Thyroid gland (tissue), 4 donors: ENCODE measurements around the gene TADA3. TPM values are rescaled to one million over a fixed set of nuclear protein-coding genes. Genes with fewer than 3 reads are reported as not detected.

Experiments
- DNase-seq, 2 donors: peaks; one replicate each; pipeline ENCODE4 v3.0.0-alpha.2; 2019
- H3K27ac ChIP-seq, 3 donors: fragments of 200-600 bp; sonication (generic); 1 replicate in 2 of 3; 2 replicates in 1 of 3; pipeline ENCODE4 v1.5.1; 2016 to 2019; ENCODE audit warnings: mild to moderate bottlenecking in 1 of 3, moderate library complexity in 1 of 3
- H3K27me3 ChIP-seq: fragments of 200-600 bp; sonication (generic); one replicate; pipeline ENCODE4 v1.5.1; 2019
- H3K36me3 ChIP-seq, 2 donors: fragments of 200-600 bp; sonication (generic); one replicate each; pipeline ENCODE4 v1.5.1; 2016 to 2019
- H3K4me1 ChIP-seq, 2 donors: fragments of 200-600 bp; sonication (generic); one replicate each; pipeline ENCODE4 v1.5.1; 2017 to 2019
- H3K4me3 ChIP-seq, 3 donors: fragments of 200-600 bp; sonication (generic); replicated peaks in 1 of 3; 1 replicate in 2 of 3; 2 replicates in 1 of 3; pipeline ENCODE4 v1.5.1; 2016; ENCODE audit warnings: mild to moderate bottlenecking in 1 of 3
- H3K9me3 ChIP-seq: fragments of 200-600 bp; sonication (generic); one replicate; pipeline ENCODE4 v1.5.1; 2017
- POLR2A ChIP-seq, 2 donors: fragments of 450-650 bp; IDR thresholded peaks; one replicate each; pipeline ENCODE4 v1.6.1; 2017; ENCODE audit warnings: antibody characterized with exemption in 2 of 2, mild to moderate bottlenecking in 2 of 2, moderate library complexity in 1 of 2
- WGBS, 2 donors: methylation state at CpG; one replicate each; pipeline ENCODE4 v1.1.5; 2017; 5-methylcytosine and 5-hydroxymethylcytosine counted together
- intact Hi-C: fragments of 100-400 bp; cut with DNase I; formaldehyde crosslinking; loops from one replicate; pipeline ENCODE4 v1.15.1; 2023
- total RNA-seq, 4 donors: library from RNA; depleted of rRNA; stranded (reverse); fragments of >200 nt; gene quantifications; one replicate each; pipeline ENCODE4 v1.2.3, GENCODE V29; 2016
- TF ChIP-seq, protein P1 (sequence below), 6 experiments: fragments of 200-600 bp in 3 of 6; fragments of 450-650 bp in 3 of 6; sonication (generic) in 3 of 6; IDR thresholded peaks; one replicate each; pipeline ENCODE4 v1.5.1; 2016 to 2019; ENCODE audit warnings: antibody characterized with exemption in 6 of 6, mild to moderate bottlenecking in 2 of 6, inconsistent platforms in 1 of 6, moderate library complexity in 1 of 6

Gene TADA3
- total RNA-seq, 4 donors from 2014 or later = 64.2 to 93.3 (median 83.3) TPM

DNA sequence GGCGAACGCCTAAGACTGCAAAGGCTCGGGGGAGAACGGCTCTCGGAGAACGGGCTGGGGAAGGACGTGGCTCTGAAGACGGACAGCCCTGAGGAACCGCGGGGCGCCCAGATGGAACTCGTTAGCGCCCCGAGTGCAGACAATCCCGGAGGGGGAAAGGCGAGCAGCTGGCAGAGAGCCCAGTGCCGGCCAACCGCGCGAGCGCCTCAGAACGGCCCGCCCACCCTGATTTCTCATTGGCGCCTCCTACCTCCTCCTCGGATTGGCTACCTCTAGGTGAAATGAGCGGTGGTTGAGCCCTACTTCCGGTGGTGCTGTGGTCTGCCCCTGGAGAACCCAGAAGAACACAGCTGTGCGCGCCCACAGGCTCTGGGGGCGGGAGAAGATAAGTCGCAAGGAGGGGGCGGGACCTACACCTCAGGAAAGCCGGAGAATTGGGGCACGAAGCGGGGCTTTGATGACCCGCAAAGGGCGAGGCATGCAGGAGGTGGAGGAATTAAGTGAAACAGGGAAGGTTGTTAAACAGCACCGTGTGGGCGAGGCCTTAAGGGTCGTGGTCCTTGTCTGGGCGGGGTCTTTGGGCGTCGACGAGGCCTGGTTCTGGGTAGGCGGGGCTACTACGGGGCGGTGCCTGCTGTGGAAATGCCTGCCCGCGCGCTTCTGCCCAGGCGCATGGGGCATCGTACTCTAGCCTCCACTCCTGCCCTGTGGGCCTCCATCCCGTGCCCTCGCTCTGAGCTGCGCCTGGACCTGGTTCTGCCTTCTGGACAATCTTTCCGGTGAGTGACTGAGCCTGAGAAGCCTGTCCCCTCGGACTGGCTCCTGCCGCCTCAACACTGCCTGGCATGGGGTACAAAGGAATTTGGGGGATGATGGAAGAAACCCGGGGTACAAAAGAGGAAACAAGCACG lies 42.4 kb downstream of the TADA3 start, which contains the start of gene OGG1:
OGG1 (plus strand) TSS at position 308 of the 911 bp plus-strand sequence; CDS start at position 643, 335 bp downstream.
- H3K4me1 ChIP-seq = peaks cover 9 to 25% of the 10 kb centered on the region in 2 donors
- intact Hi-C loops = loop anchor here (2.0 kb wide), 1 partner anchor 17 kb away; no protein-coding TSS in a partner anchor

DNA sequence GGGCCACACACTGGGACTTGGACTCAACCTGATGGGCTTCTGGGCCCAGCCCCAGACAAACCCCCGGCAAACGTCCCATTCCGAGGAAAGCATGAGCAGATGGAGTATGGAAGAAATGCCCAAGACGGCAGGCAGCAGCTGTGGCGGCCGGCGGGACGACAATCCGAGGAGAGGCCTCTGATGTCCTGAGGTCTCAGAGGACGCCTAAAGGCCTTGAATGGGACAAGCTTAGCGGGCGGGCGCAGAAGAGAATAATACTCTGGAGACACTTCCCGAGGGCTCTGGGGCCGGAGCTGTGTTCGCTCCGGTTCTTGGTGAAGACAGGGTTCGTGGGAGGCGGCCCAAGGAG lies 43.0 kb downstream of the TADA3 start:
- H3K9me3 ChIP-seq = no peaks in the 10 kb centered on the region
- H3K4me1 ChIP-seq = peaks cover 9 to 20% of the 10 kb centered on the region in 2 donors
- peak overlapping the region in 2 of 3 donors; percentile 42 to 65 for H3K4me3 ChIP-seq
- WGBS, 2 donors = 7 to 24% methylated on average over 11 to 13 of the region's 19 CpGs
- intact Hi-C loops = loop anchor here (2.0 kb wide), 1 partner anchor 16 kb away; no protein-coding TSS in a partner anchor
- DNase-seq = no peak
- H3K27ac ChIP-seq = peak overlapping the region; percentile 76 to 90 (median 82)
- H3K36me3 ChIP-seq = peaks cover 34% of the 10 kb centered on the region in 2 donors
- no peaks in the 10 kb centered on the region for H3K27me3 ChIP-seq
- TF ChIP-seq POLR2A (IDR thresholded peaks at IDR 0.05) = no peak
- TF ChIP-seq, protein P1, sequence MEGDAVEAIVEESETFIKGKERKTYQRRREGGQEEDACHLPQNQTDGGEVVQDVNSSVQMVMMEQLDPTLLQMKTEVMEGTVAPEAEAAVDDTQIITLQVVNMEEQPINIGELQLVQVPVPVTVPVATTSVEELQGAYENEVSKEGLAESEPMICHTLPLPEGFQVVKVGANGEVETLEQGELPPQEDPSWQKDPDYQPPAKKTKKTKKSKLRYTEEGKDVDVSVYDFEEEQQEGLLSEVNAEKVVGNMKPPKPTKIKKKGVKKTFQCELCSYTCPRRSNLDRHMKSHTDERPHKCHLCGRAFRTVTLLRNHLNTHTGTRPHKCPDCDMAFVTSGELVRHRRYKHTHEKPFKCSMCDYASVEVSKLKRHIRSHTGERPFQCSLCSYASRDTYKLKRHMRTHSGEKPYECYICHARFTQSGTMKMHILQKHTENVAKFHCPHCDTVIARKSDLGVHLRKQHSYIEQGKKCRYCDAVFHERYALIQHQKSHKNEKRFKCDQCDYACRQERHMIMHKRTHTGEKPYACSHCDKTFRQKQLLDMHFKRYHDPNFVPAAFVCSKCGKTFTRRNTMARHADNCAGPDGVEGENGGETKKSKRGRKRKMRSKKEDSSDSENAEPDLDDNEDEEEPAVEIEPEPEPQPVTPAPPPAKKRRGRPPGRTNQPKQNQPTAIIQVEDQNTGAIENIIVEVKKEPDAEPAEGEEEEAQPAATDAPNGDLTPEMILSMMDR (IDR thresholded peaks at IDR 0.05) = no peak

More for the DNA sequence above, 42.4 kb downstream of the TADA3 start, which contains the start of gene OGG1:
- TF ChIP-seq, protein P1 (IDR thresholded peaks at IDR 0.05) = no peak
- TF ChIP-seq POLR2A (IDR thresholded peaks at IDR 0.05) = peak in 1 of 2 donors; percentile 66
- peak; percentile 99 for DNase-seq
- peak within 1 kb of the TSS; percentile 21 to 65 (median 42) for H3K4me3 ChIP-seq
- 0 to 2% methylated on average over 43 to 58 of the region's 60 CpGs for WGBS, 2 donors
- peaks cover 31 to 33% of the 10 kb centered on the region in 2 donors for H3K36me3 ChIP-seq
- H3K27ac ChIP-seq = peak within 1 kb of the TSS; percentile 76 to 90 (median 82)
- H3K27me3 ChIP-seq = no peaks in the 10 kb centered on the region
- H3K9me3 ChIP-seq = no peaks in the 10 kb centered on the region

DNA sequence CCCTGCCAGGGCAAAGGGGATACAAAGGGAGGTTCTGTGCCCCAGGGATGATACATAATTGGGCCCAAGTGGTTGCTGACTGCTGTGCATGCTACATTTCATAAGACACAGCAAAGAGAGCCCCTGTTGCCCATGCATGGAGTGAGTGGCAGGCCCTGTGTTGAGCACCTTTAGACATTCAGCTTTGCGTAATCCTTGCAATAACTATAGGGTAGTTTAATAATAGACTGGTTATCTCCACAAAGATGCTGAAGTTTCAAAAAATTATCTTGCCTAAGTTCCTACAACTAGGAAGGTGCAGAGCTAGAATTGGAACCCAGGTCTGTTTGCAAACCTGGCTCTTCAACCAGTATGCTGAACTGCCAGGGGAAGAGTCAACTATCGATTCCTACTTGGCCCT lies 44.2 kb downstream of the TADA3 start:
- Histone ChIP-seq H3K9me3 (no peaks in the 10 kb centered on the region), H3K36me3 (peaks cover 46 to 47% of the 10 kb centered on the region in 2 donors), H3K4me3 (no peak overlapping the region), H3K27me3 (no peaks in the 10 kb centered on the region), H3K27ac (no peak overlapping the region), H3K4me1 (peaks cover 9 to 20% of the 10 kb centered on the region in 2 donors)
- TF ChIP-seq, protein P1 (IDR thresholded peaks at IDR 0.05) = no peak
- TF ChIP-seq POLR2A (IDR thresholded peaks at IDR 0.05) = no peak
- intact Hi-C loops = loop anchor here (2.0 kb wide), 1 partner anchor 15 kb away; no protein-coding TSS in a partner anchor
- no peak for DNase-seq
- 100% methylated on average over 2 of the region's 2 CpGs for WGBS, 2 donors

DNA sequence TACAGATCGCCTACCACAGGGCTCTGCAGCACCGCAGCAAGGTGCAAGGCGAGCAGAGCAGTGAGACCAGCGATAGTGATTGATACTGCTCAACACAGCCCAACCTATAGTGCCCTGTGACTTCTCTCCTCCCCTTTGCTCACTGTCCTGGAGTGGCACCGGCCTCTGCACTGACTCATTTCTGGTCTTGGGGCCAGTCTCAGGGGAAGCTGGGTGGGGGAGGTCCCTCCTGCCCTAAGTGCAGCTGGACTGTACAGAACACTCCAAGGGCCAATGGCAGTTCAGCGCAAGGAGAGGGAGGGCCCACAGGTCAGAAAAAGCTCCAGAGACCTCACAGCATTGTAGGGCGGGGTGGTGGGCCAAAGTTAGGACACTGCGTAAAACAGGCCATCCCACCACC lies 45.0 kb downstream of the TADA3 start:
- 95 to 96% methylated on average over 6 to 7 of the region's 8 CpGs for WGBS, 2 donors
- intact Hi-C loops = no loop called here
- Histone ChIP-seq H3K4me1 (peaks cover 9 to 20% of the 10 kb centered on the region in 2 donors), H3K4me3 (no peak overlapping the region), H3K9me3 (no peaks in the 10 kb centered on the region), H3K36me3 (peaks cover 53 to 54% of the 10 kb centered on the region in 2 donors), H3K27ac (no peak overlapping the region), H3K27me3 (no peaks in the 10 kb centered on the region)
- TF ChIP-seq, protein P1 (IDR thresholded peaks at IDR 0.05) = no peak
- no peak for TF ChIP-seq POLR2A (IDR thresholded peaks at IDR 0.05)
- DNase-seq = no peak

DNA sequence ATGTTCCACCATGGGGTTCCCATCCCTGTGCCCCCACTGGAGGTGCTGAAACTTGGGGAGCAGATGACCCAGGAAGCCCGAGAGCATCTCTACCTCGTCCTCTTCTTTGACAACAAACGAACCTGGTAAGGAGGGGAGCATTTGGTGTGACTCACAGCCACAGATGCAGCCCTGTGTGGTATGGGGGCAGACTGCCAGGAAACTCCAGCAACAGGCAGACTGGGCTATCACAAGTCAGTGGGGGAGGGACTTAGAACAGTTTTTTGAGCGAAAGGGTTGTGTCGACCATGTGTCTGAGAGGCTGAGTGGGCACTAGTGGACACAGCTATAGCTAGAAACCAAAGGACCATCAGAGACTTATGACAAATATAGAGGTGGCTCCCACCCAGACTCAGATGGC lies 45.9 kb downstream of the TADA3 start:
- TF ChIP-seq, protein P1 (IDR thresholded peaks at IDR 0.05) = no peak
- no peak for TF ChIP-seq POLR2A (IDR thresholded peaks at IDR 0.05)
- WGBS, 2 donors = 90 to 97% methylated on average over 5 of the region's 5 CpGs
- DNase-seq = no peak
- Histone ChIP-seq H3K36me3 (peaks cover 63% of the 10 kb centered on the region in 2 donors), H3K9me3 (no peaks in the 10 kb centered on the region), H3K4me3 (no peak overlapping the region), H3K27ac (no peak overlapping the region), H3K4me1 (peaks cover 9 to 15% of the 10 kb centered on the region in 2 donors), H3K27me3 (no peaks in the 10 kb centered on the region)
- intact Hi-C loops = no loop called here
